ENCODE measurements around the gene PCA3.
"Not testable (repeated sequence)": the region's sequence is repeated elsewhere in the genome, so short reads cannot be mapped to it uniquely, and the experiment has no call there.

PCA3 gene

GRCh38 chr9:76764138-76764537, at the start of gene PCA3:
TSS of gene PCA3 (plus strand) at chr9:76764438.
- no peak for DNase-seq

GRCh38 chr9:76716085-76716672, 48.1 kb upstream of the PCA3 start:
- peak; percentile 14 to 42 for DNase-seq

- peak; percentile 66 to 82 for DNase-seq
Measured at GRCh38 chr9:76717176-76717575, 47.1 kb upstream of the PCA3 start.

- peak; percentile 38 to 42 for DNase-seq
Measured at GRCh38 chr9:76717613-76718012, 46.6 kb upstream of the PCA3 start.

- DNase-seq = no peak
Measured at GRCh38 chr9:76718166-76718565, 46.1 kb upstream of the PCA3 start.

- no peak for DNase-seq
Measured at GRCh38 chr9:76720245-76720644, 44.0 kb upstream of the PCA3 start.

GRCh38 chr9:76725011-76725546, 39.2 kb upstream of the PCA3 start:
- peak; percentile 66 for DNase-seq

- peak; percentile 24 to 27 for DNase-seq
Measured at GRCh38 chr9:76725885-76726284, 38.4 kb upstream of the PCA3 start.

GRCh38 chr9:76729116-76729515, 35.1 kb upstream of the PCA3 start:
- peak in 1 of 2 experiments; percentile 13 for DNase-seq

GRCh38 chr9:76729980-76730737, 34.1 kb upstream of the PCA3 start:
- peak; percentile 72 to 75 for DNase-seq

- DNase-seq = no peak
Measured at GRCh38 chr9:76730801-76731200, 33.4 kb upstream of the PCA3 start.

- DNase-seq = no peak
Measured at GRCh38 chr9:76732341-76732958, 31.8 kb upstream of the PCA3 start.

GRCh38 chr9:76733096-76733495, 31.1 kb upstream of the PCA3 start:
- DNase-seq = no peak

GRCh38 chr9:76734716-76735115, 29.5 kb upstream of the PCA3 start:
- DNase-seq = no peak

GRCh38 chr9:76737154-76737902, 26.9 kb upstream of the PCA3 start:
- DNase-seq = no peak

- DNase-seq = no peak
Measured at GRCh38 chr9:76738402-76738801, 25.8 kb upstream of the PCA3 start.

- DNase-seq = no peak
Measured at GRCh38 chr9:76741524-76741923, 22.7 kb upstream of the PCA3 start.

GRCh38 chr9:76742890-76743289, 21.3 kb upstream of the PCA3 start:
- DNase-seq = not testable (repeated sequence)

- no peak for DNase-seq
Measured at GRCh38 chr9:76743931-76744330, 20.3 kb upstream of the PCA3 start.

- DNase-seq = no peak
Measured at GRCh38 chr9:76744336-76744735, 19.9 kb upstream of the PCA3 start.

GRCh38 chr9:76751001-76751400, 13.2 kb upstream of the PCA3 start:
- no peak for DNase-seq

- DNase-seq = no peak
Measured at GRCh38 chr9:76756268-76756640, 8.0 kb upstream of the PCA3 start.

Data from SHP77 (cell line).